GM23338 (cell line): ENCODE measurements around the gene SLC25A20. TPM values are rescaled to one million over a fixed set of nuclear protein-coding genes. Genes with fewer than 3 reads are reported as not detected.

Experiments
- ATAC-seq: fragments of 200-7000 bp; cut with Tn5 transposase; 3 replicates; pipeline ENCODE4 v1.9.1; 2020
- DNase-seq: peaks from one replicate; pipeline ENCODE4 v3.0.0-alpha.2; 2015; ENCODE audit warnings: low spot score
- H2AFZ ChIP-seq: fragments of 200-600 bp; sonication (generic); 2 replicates; pipeline ENCODE4 v1.8.0; 2016; ENCODE audit warnings: antibody characterized with exemption, mild to moderate bottlenecking, moderate library complexity
- H3F3A ChIP-seq: fragments of 200-600 bp; sonication (generic); replicated peaks from 2 replicates; pipeline ENCODE4 v1.8.0; 2017; ENCODE audit warnings: antibody characterized with exemption, mixed run types, low read depth
- H3K27ac ChIP-seq: fragments of 200-600 bp; sonication (generic); 2 replicates; pipeline ENCODE4 v1.6.1; 2016; ENCODE audit warnings: low read depth
- H3K27me3 ChIP-seq: fragments of 200-600 bp; sonication (generic); 2 replicates; pipeline ENCODE4 v1.8.0; 2016; ENCODE audit warnings: mild to moderate bottlenecking, mixed run types, moderate library complexity; ENCODE audit not compliant: insufficient read depth
- H3K36me3 ChIP-seq: fragments of 200-600 bp; sonication (generic); 2 replicates; pipeline ENCODE4 v1.8.0; 2016; ENCODE audit warnings: mild to moderate bottlenecking; ENCODE audit not compliant: insufficient read depth
- H3K4me1 ChIP-seq: fragments of 200-600 bp; sonication (generic); 2 replicates; pipeline ENCODE4 v1.8.0; 2016; ENCODE audit warnings: mild to moderate bottlenecking, moderate library complexity; ENCODE audit not compliant: insufficient read depth
- H3K4me2 ChIP-seq: fragments of 200-600 bp; sonication (generic); 2 replicates; pipeline ENCODE4 v1.7.1; 2017; ENCODE audit warnings: mixed run types
- H3K4me3 ChIP-seq: fragments of 200-600 bp; sonication (generic); 2 replicates; pipeline ENCODE4 v1.6.1; 2016; ENCODE audit warnings: mixed run types
- H3K79me2 ChIP-seq: fragments of 200-600 bp; sonication (generic); replicated peaks from 2 replicates; pipeline ENCODE4 v1.8.0; 2017; ENCODE audit warnings: mild to moderate bottlenecking; ENCODE audit not compliant: insufficient read depth
- H3K9me2 ChIP-seq: fragments of 200-600 bp; sonication (generic); 2 replicates; pipeline ENCODE4 v1.8.0; 2017; ENCODE audit not compliant: insufficient read depth
- H4K20me1 ChIP-seq: fragments of 200-600 bp; sonication (generic); replicated peaks from 2 replicates; pipeline ENCODE4 v1.8.0; 2017; ENCODE audit warnings: mild to moderate bottlenecking; ENCODE audit not compliant: insufficient read depth
- H3K27ac Mint-ChIP-seq: 2 replicates; pipeline ENCODE4 v1.8.0; 2020; ENCODE audit warnings: inconsistent platforms, mild to moderate bottlenecking, moderate library complexity, mixed read lengths
- H3K27me3 Mint-ChIP-seq: 3 replicates; pipeline ENCODE4 v1.8.0; 2022; ENCODE audit warnings: low read depth, mild to moderate bottlenecking, moderate library complexity, mixed read lengths, inconsistent platforms; ENCODE audit not compliant: insufficient read depth, poor library complexity
- H3K36me3 Mint-ChIP-seq: 3 replicates; pipeline ENCODE4 v1.8.0; 2021; ENCODE audit warnings: low read depth, mild to moderate bottlenecking, inconsistent platforms, moderate library complexity, mixed read lengths
- H3K4me1 Mint-ChIP-seq: 3 replicates; pipeline ENCODE4 v1.8.0; 2020; ENCODE audit warnings: mild to moderate bottlenecking, inconsistent platforms, mixed read lengths
- H3K4me3 Mint-ChIP-seq: 3 replicates; pipeline ENCODE4 v1.8.0; 2021; ENCODE audit warnings: moderate library complexity, mild to moderate bottlenecking, inconsistent platforms, mixed read lengths
- H3K9me3 Mint-ChIP-seq: 3 replicates; pipeline ENCODE4 v1.8.0; 2020; ENCODE audit warnings: moderate library complexity, mild to moderate bottlenecking, inconsistent platforms, mixed read lengths
- CREB1 ChIP-seq: fragments of 250-450 bp; sonication (Bioruptor Pico); IDR thresholded peaks from 2 replicates; pipeline ENCODE4 v1.5.0; 2020; ENCODE audit warnings: low read depth, mild to moderate bottlenecking, moderate library complexity
- EZH2 ChIP-seq: fragments of 200-600 bp; sonication (generic); IDR thresholded peaks from one replicate; pipeline ENCODE4 v1.8.0; 2017; ENCODE audit warnings: antibody characterized with exemption, mild to moderate bottlenecking, low read depth; ENCODE audit not compliant: unreplicated experiment
- EZH2phosphoT487 ChIP-seq: fragments of 200-600 bp; sonication (generic); IDR thresholded peaks from one replicate; pipeline ENCODE4 v1.8.1; 2018; ENCODE audit warnings: antibody characterized with exemption; ENCODE audit not compliant: unreplicated experiment
- JUNB ChIP-seq: IDR thresholded peaks from one replicate; pipeline ENCODE4 v1.6.1; 2016; ENCODE audit warnings: antibody characterized with exemption; ENCODE audit not compliant: unreplicated experiment
- NANOG ChIP-seq: IDR thresholded peaks from 2 replicates; pipeline ENCODE4 v1.6.1; 2016; ENCODE audit warnings: antibody characterized with exemption, borderline replicate concordance
- POLR2AphosphoS5 ChIP-seq: IDR thresholded peaks from 2 replicates; pipeline ENCODE4 v1.6.1; 2016; ENCODE audit warnings: antibody characterized with exemption, low read depth
- STAT1 ChIP-seq: IDR thresholded peaks from one replicate; pipeline ENCODE4 v1.6.1; 2016; ENCODE audit warnings: antibody characterized with exemption; ENCODE audit not compliant: unreplicated experiment
- ZNF114 ChIP-seq: fragments of 250-450 bp; sonication (Bioruptor Pico); IDR thresholded peaks from 2 replicates; pipeline ENCODE4 v1.5.0; 2020; ENCODE audit warnings: mild to moderate bottlenecking, moderate library complexity
- ZNF331 ChIP-seq: fragments of 250-450 bp; sonication (Bioruptor Pico); IDR thresholded peaks from 2 replicates; pipeline ENCODE4 v1.5.0; 2020; ENCODE audit warnings: low read depth, mild to moderate bottlenecking, moderate library complexity
- polyA plus RNA-seq: library from polyadenylated mRNA; unstranded; fragments of >200 nt; fragmentation: Nextera tagmentation; extraction: Ambion mirVana; gene quantifications from 2 replicates; pipeline ENCODE4 v1.2.1, GENCODE V29; 2016
- total RNA-seq: library from RNA; depleted of rRNA; stranded (reverse); fragments of >200 nt; shearing (Covaris generic); gene quantifications from 2 replicates; pipeline ENCODE4 v1.2.3, GENCODE V29; 2014
- TF ChIP-seq, protein P1 (sequence below), 2 experiments: fragments of 200-600 bp in 1 of 2; sonication (generic) in 1 of 2; conservative IDR thresholded peaks; 2 replicates each; pipeline versions ENCODE4 v1.5.1 to v1.6.1; 2016 to 2017; ENCODE audit warnings: antibody characterized with exemption in 2 of 2, low read depth in 2 of 2, mild to moderate bottlenecking in 2 of 2, moderate library complexity in 1 of 2
- TF ChIP-seq, protein P2 (sequence below): fragments of 250-450 bp; sonication (Bioruptor Pico); IDR thresholded peaks from 2 replicates; pipeline ENCODE4 v1.5.0; 2020; ENCODE audit warnings: mild to moderate bottlenecking, moderate library complexity
- TF ChIP-seq, protein P3 (sequence below): IDR thresholded peaks from one replicate; pipeline ENCODE4 v1.6.1; 2018; ENCODE audit warnings: antibody characterized with exemption; ENCODE audit not compliant: unreplicated experiment
- TF ChIP-seq, protein P4 (sequence below): IDR thresholded peaks from 2 replicates; pipeline ENCODE4 v1.6.1; 2016; ENCODE audit warnings: antibody characterized with exemption

Gene SLC25A20
- total and polyA plus RNA-seq, 2 experiments from 2014 or later = 3.0 to 4.3 TPM

DNA sequence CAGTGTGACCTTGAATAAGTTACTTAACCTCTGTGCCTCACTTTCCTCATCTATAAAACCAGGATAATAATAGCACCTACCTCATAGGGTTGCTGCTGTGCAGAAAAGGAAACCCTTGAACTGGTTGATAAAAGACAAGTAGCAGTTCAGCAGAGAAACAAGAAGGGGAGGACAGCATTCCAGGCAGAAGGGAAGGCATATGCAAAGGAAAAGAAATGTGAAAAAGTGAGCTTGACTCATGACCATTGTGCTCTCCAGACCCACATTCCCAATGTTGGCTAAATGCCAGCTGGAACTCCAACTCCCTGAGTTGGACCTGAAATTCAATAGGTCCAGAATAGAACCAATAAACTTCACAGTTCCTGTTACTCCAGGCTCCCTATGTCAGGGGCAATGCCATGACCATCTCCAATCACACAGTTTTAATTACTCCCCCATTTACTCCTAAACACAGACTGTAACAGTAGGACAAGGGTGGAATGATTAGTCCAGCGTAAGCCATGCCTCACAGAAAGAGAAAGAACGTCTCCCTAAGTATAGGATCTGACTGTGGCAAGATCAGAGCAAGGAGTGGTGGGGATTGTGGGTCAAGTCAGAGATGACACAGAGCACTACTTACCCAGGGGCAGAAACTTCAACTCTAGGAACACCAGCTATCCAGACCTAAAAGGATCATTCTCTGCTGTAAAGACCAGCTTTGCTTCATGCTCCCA, 77.9 kb downstream of the SLC25A20 start:
- H3K27ac ChIP-seq = no peak overlapping the region
- Mint-ChIP-seq H3K27me3 (peaks cover 1% of the 10 kb centered on the region), H3K4me1 (peaks cover 17% of the 10 kb centered on the region; the same call in 2 of the 3 replicates), H3K4me3 (no peak overlapping the region), H3K36me3 (no peaks in the 10 kb centered on the region), H3K27ac (no peak overlapping the region), H3K9me3 (no peaks in the 10 kb centered on the region)
- H4K20me1 ChIP-seq = peaks cover 3% of the 10 kb centered on the region
- ATAC-seq = no peak
- no peaks in the 10 kb centered on the region for H3K27me3 ChIP-seq
- H3K9me2 ChIP-seq = no peaks in the 10 kb centered on the region
- H3K79me2 ChIP-seq = no peaks in the 10 kb centered on the region; the same call in 1 of the 2 replicates
- H3F3A ChIP-seq = no peaks in the 10 kb centered on the region
- no peak for DNase-seq
- peaks cover 3% of the 10 kb centered on the region; the same call in 1 of the 2 replicates for H3K4me1 ChIP-seq
- no peak overlapping the region for H2AFZ ChIP-seq
- H3K4me2 ChIP-seq = no peak overlapping the region
- TF ChIP-seq, protein P1, sequence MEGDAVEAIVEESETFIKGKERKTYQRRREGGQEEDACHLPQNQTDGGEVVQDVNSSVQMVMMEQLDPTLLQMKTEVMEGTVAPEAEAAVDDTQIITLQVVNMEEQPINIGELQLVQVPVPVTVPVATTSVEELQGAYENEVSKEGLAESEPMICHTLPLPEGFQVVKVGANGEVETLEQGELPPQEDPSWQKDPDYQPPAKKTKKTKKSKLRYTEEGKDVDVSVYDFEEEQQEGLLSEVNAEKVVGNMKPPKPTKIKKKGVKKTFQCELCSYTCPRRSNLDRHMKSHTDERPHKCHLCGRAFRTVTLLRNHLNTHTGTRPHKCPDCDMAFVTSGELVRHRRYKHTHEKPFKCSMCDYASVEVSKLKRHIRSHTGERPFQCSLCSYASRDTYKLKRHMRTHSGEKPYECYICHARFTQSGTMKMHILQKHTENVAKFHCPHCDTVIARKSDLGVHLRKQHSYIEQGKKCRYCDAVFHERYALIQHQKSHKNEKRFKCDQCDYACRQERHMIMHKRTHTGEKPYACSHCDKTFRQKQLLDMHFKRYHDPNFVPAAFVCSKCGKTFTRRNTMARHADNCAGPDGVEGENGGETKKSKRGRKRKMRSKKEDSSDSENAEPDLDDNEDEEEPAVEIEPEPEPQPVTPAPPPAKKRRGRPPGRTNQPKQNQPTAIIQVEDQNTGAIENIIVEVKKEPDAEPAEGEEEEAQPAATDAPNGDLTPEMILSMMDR (conservative IDR thresholded peaks at IDR 0.05; ENCODE audit: low read depth in 2 of 2) = no peak
- TF ChIP-seq NANOG (no peak), JUNB (no peak), ZNF114 (no peak), CREB1 (no peak), EZH2 (no peak), STAT1 (no peak), EZH2phosphoT487 (no peak), POLR2AphosphoS5 (no peak), ZNF331 (CRISPR knock-in tag) (no peak)
- TF ChIP-seq, protein P2, sequence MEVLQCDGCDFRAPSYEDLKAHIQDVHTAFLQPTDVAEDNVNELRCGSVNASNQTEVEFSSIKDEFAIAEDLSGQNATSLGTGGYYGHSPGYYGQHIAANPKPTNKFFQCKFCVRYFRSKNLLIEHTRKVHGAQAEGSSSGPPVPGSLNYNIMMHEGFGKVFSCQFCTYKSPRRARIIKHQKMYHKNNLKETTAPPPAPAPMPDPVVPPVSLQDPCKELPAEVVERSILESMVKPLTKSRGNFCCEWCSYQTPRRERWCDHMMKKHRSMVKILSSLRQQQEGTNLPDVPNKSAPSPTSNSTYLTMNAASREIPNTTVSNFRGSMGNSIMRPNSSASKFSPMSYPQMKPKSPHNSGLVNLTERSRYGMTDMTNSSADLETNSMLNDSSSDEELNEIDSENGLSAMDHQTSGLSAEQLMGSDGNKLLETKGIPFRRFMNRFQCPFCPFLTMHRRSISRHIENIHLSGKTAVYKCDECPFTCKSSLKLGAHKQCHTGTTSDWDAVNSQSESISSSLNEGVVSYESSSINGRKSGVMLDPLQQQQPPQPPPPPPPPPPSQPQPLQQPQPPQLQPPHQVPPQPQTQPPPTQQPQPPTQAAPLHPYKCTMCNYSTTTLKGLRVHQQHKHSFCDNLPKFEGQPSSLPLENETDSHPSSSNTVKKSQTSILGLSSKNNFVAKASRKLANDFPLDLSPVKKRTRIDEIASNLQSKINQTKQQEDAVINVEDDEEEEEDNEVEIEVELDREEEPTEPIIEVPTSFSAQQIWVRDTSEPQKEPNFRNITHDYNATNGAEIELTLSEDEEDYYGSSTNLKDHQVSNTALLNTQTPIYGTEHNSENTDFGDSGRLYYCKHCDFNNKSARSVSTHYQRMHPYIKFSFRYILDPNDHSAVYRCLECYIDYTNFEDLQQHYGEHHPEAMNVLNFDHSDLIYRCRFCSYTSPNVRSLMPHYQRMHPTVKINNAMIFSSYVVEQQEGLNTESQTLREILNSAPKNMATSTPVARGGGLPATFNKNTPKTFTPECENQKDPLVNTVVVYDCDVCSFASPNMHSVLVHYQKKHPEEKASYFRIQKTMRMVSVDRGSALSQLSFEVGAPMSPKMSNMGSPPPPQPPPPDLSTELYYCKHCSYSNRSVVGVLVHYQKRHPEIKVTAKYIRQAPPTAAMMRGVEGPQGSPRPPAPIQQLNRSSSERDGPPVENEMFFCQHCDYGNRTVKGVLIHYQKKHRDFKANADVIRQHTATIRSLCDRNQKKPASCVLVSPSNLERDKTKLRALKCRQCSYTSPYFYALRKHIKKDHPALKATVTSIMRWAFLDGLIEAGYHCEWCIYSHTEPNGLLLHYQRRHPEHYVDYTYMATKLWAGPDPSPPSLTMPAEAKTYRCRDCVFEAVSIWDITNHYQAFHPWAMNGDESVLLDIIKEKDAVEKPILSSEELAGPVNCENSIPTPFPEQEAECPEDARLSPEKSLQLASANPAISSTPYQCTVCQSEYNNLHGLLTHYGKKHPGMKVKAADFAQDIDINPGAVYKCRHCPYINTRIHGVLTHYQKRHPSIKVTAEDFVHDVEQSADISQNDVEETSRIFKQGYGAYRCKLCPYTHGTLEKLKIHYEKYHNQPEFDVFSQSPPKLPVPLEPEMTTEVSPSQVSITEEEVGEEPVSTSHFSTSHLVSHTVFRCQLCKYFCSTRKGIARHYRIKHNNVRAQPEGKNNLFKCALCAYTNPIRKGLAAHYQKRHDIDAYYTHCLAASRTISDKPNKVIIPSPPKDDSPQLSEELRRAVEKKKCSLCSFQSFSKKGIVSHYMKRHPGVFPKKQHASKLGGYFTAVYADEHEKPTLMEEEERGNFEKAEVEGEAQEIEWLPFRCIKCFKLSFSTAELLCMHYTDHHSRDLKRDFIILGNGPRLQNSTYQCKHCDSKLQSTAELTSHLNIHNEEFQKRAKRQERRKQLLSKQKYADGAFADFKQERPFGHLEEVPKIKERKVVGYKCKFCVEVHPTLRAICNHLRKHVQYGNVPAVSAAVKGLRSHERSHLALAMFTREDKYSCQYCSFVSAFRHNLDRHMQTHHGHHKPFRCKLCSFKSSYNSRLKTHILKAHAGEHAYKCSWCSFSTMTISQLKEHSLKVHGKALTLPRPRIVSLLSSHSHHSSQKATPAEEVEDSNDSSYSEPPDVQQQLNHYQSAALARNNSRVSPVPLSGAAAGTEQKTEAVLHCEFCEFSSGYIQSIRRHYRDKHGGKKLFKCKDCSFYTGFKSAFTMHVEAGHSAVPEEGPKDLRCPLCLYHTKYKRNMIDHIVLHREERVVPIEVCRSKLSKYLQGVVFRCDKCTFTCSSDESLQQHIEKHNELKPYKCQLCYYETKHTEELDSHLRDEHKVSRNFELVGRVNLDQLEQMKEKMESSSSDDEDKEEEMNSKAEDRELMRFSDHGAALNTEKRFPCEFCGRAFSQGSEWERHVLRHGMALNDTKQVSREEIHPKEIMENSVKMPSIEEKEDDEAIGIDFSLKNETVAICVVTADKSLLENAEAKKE (CRISPR knock-in tag) = no peak
- TF ChIP-seq, protein P3, sequence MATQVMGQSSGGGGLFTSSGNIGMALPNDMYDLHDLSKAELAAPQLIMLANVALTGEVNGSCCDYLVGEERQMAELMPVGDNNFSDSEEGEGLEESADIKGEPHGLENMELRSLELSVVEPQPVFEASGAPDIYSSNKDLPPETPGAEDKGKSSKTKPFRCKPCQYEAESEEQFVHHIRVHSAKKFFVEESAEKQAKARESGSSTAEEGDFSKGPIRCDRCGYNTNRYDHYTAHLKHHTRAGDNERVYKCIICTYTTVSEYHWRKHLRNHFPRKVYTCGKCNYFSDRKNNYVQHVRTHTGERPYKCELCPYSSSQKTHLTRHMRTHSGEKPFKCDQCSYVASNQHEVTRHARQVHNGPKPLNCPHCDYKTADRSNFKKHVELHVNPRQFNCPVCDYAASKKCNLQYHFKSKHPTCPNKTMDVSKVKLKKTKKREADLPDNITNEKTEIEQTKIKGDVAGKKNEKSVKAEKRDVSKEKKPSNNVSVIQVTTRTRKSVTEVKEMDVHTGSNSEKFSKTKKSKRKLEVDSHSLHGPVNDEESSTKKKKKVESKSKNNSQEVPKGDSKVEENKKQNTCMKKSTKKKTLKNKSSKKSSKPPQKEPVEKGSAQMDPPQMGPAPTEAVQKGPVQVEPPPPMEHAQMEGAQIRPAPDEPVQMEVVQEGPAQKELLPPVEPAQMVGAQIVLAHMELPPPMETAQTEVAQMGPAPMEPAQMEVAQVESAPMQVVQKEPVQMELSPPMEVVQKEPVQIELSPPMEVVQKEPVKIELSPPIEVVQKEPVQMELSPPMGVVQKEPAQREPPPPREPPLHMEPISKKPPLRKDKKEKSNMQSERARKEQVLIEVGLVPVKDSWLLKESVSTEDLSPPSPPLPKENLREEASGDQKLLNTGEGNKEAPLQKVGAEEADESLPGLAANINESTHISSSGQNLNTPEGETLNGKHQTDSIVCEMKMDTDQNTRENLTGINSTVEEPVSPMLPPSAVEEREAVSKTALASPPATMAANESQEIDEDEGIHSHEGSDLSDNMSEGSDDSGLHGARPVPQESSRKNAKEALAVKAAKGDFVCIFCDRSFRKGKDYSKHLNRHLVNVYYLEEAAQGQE = no peak
- TF ChIP-seq, protein P4, sequence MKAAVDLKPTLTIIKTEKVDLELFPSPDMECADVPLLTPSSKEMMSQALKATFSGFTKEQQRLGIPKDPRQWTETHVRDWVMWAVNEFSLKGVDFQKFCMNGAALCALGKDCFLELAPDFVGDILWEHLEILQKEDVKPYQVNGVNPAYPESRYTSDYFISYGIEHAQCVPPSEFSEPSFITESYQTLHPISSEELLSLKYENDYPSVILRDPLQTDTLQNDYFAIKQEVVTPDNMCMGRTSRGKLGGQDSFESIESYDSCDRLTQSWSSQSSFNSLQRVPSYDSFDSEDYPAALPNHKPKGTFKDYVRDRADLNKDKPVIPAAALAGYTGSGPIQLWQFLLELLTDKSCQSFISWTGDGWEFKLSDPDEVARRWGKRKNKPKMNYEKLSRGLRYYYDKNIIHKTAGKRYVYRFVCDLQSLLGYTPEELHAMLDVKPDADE = no peak
- no peak overlapping the region for H3K4me3 ChIP-seq
- no peaks in the 10 kb centered on the region for H3K36me3 ChIP-seq
